Ectodermal cell (in vitro differentiated cells): Measurements from ENCODE around the gene ALPP.
"Not testable (repeated sequence)": the region's sequence is repeated elsewhere in the genome, so short reads cannot be mapped to it uniquely, and the experiment has no call there.

Experiments
- H3K27ac ChIP-seq: 2 replicates; pipeline ENCODE4 v1.7.0; 2013; ENCODE audit warnings: mild to moderate bottlenecking, low read depth, low read length; ENCODE audit not compliant: insufficient read depth, poor library complexity, severe bottlenecking
- H3K27me3 ChIP-seq: 2 replicates; pipeline ENCODE4 v1.7.0; 2013; ENCODE audit warnings: mild to moderate bottlenecking, low read length; ENCODE audit not compliant: insufficient read depth, control insufficient read depth, poor library complexity, severe bottlenecking
- H3K36me3 ChIP-seq: one replicate; pipeline ENCODE4 v1.7.0; 2013; ENCODE audit warnings: low read length; ENCODE audit not compliant: control insufficient read depth, insufficient read depth
- H3K4me1 ChIP-seq: one replicate; pipeline ENCODE4 v1.7.0; 2013; ENCODE audit warnings: low read length; ENCODE audit not compliant: control insufficient read depth, insufficient read depth
- H3K4me3 ChIP-seq: 2 replicates; pipeline ENCODE4 v1.7.0; 2013; ENCODE audit warnings: low read depth, low read length, control low read depth; ENCODE audit not compliant: insufficient read depth
- H3K9me3 ChIP-seq: 2 replicates; pipeline ENCODE4 v1.7.0; 2013; ENCODE audit warnings: mild to moderate bottlenecking, low read length, moderate library complexity; ENCODE audit not compliant: control insufficient read depth
- WGBS, 2 experiments: methylation state at CpG; one replicate each; pipeline ENCODE4 v1.1.7; 2013; ENCODE audit warnings: missing lambda C conversion rate in 2 of 2; 5-methylcytosine and 5-hydroxymethylcytosine counted together

Gene ALPP

DNA sequence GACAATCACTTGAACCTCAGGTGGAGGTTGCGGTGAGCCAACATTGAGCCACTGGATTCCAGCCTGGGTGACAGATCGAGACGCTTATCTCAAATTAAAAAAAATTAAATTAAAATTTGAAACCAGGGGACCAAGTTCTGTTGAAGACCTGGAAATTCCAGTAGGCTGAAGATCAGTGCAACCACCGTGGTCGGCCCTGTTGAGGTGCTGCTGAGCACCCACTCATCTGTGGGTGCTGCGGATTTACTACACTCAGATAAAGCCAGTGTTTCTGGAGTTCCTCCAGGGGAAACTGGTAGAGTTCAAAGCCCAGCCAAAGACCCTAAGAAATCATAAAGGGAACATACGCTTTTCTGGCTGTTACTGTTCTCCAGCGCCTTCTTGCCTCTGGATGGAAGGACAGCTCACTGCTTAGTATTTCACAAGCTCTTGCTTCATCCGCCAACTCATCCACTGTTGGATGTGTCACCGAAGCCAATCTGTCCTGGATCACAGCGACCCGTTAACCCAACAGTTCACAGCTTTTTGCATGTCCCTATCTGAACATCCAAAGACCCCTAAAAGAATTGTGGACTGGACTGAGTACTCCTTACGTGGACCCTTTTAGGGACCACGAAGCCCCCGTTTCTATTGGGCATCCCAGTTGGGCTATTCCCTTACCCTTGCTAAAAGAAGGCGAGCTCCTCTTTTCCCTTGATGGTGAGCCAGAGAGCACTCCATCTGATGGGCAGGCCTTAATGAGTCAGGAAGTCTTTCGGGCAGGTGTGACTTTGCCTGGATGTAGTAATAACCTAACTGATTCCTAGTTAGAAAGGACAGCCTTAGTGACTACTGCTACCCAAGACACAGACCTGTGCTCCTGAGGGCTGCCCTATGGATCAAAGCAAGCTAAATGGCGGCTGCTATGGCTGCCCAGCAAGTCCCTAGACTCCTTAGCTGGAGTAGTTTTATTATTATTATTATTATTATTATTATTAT is 6.0 kb upstream of the ALPP start:
- Histone ChIP-seq H3K4me3 (no peak overlapping the region), H3K27ac (no peak overlapping the region), H3K9me3 (no peaks in the 10 kb centered on the region), H3K27me3 (peaks cover 5% of the 10 kb centered on the region), H3K4me1 (peaks cover 4% of the 10 kb centered on the region), H3K36me3 (no peaks in the 10 kb centered on the region)
- WGBS, 2 experiments, result 95 to 96% methylated on average over 17 to 18 of the region's 18 CpGs

DNA sequence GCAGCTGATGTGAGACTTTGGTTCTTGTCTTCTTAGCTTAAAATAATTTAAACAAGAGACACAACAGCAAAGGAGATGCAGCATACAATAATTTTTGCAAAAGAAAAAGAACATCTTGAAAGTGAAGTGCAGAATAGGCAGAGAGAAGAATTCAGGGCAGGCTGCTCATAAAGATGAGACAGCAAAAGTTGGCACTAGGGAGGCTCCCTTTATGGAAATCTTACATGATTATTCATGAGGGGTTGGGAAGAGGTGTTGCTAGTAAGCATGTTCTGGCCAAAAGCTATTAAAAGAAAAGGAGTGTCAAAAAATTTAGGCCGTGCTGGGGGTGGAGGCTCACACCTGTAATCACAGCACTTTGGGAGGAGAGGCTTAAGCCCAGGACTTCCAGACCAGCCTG is 4.2 kb upstream of the ALPP start:
- no peaks in the 10 kb centered on the region for H3K9me3 ChIP-seq
- H3K27me3 ChIP-seq, result peaks cover 5% of the 10 kb centered on the region
- H3K36me3 ChIP-seq, result no peaks in the 10 kb centered on the region
- peaks cover 4% of the 10 kb centered on the region for H3K4me1 ChIP-seq
- H3K4me3 ChIP-seq, result no peak overlapping the region
- no peak overlapping the region for H3K27ac ChIP-seq
- WGBS, 2 experiments, result 92 to 95% methylated on average over 1 of the region's 1 CpG

DNA sequence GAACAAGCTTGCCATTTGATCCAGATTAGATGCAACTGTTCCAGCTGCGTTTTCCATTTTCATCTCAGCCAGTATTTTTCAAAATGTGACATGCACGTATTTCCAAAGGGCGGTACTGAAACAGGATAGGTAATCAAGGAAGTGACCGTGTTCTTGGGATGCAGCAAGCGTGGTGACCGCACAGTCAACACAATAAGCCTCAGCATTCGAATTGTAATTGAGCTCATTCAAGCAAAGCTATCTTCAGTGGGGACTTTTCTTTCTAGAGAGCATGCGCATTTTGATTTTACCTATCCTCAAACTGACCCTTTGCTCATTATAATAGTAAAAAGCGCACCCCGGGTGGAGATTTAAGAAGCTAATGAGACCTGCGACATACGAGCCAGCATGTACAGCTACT is 3.4 kb upstream of the ALPP start:
- no peaks in the 10 kb centered on the region for H3K36me3 ChIP-seq
- WGBS, 2 experiments, result 39 to 49% methylated on average over 12 of the region's 12 CpGs
- no peak overlapping the region for H3K4me3 ChIP-seq
- no peaks in the 10 kb centered on the region for H3K4me1 ChIP-seq
- H3K9me3 ChIP-seq, result no peaks in the 10 kb centered on the region
- no peak overlapping the region for H3K27ac ChIP-seq
- peaks cover 5% of the 10 kb centered on the region for H3K27me3 ChIP-seq

DNA sequence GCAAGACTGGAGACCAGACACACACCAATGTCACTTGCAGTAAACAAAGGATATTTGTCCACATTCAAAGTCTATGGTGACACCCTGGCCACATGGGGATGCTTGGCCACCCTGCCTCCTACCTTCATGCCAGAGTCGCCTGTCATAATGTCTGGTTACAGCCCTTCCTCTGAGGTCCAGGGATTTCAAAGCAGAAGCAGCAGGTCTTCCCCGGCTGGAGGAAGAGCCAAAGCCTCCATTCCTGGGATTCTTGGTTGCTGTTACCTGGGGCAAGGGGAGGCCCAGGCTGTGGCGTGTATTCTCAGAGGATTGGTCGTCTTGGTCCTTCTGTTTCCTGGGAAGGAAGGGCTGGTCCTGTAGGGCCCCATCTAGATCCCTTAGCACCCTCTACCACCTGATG is 2.3 kb upstream of the ALPP start:
- H3K27me3 ChIP-seq, result peaks cover 5% of the 10 kb centered on the region

DNA sequence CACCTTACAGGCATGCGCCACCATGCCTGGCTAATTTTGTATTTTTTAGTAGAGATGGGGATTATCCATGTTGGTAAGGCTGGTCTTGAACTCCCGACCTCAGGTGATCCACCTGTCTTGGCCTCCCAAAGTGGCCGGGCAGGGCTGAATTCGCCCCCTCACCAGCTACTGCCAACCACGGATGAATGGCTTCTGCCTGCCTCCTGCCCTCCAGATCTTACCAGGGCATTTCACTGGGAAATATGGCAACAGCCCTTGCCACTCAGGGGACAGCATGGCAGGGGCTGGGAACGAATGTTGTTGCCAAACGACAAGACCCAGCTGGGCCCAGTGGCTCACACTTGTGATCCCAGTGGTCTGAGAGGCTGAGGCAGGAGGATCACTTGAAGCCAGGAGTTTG is 1.8 kb upstream of the ALPP start:
- Histone ChIP-seq H3K27me3 (peaks cover 5% of the 10 kb centered on the region), H3K4me1 (no peaks in the 10 kb centered on the region), H3K4me3 (no peak overlapping the region), H3K27ac (no peak overlapping the region), H3K36me3 (no peaks in the 10 kb centered on the region), H3K9me3 (no peaks in the 10 kb centered on the region)
- WGBS, 2 experiments, result 92 to 94% methylated on average over 7 of the region's 7 CpGs

More for the DNA sequence above, 2.3 kb upstream of the ALPP start:
- no peak overlapping the region for H3K27ac ChIP-seq
- H3K4me1 ChIP-seq, result no peaks in the 10 kb centered on the region
- H3K9me3 ChIP-seq, result no peaks in the 10 kb centered on the region
- no peaks in the 10 kb centered on the region for H3K36me3 ChIP-seq
- WGBS, 2 experiments, result 91 to 93% methylated on average over 4 of the region's 4 CpGs
- no peak overlapping the region for H3K4me3 ChIP-seq

DNA sequence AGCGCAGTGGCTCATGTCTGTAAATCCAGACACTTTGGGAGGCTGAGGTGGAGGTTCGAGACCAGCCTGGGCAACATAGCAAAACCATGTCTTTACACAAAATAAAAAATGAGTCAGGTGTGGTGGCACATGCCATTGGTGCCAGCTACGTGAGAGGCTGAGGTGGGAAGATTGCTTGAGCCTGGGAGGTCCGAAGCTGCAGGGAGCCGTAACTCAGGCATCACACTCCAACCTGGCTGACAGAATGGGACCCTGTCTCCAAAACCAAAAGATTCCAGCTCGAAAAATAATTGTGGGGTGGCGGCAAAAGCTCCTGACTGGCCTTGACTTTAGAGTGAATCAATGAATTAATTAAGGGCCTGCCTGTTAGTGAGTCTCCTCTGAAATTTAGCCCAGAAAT is 1.2 kb upstream of the ALPP start:
- Histone ChIP-seq H3K9me3 (no peaks in the 10 kb centered on the region), H3K27ac (no peak overlapping the region), H3K4me3 (no peak overlapping the region), H3K4me1 (no peaks in the 10 kb centered on the region), H3K27me3 (peaks cover 9% of the 10 kb centered on the region), H3K36me3 (no peaks in the 10 kb centered on the region)
- WGBS, 2 experiments, result 89 to 95% methylated on average over 6 to 7 of the region's 7 CpGs

DNA sequence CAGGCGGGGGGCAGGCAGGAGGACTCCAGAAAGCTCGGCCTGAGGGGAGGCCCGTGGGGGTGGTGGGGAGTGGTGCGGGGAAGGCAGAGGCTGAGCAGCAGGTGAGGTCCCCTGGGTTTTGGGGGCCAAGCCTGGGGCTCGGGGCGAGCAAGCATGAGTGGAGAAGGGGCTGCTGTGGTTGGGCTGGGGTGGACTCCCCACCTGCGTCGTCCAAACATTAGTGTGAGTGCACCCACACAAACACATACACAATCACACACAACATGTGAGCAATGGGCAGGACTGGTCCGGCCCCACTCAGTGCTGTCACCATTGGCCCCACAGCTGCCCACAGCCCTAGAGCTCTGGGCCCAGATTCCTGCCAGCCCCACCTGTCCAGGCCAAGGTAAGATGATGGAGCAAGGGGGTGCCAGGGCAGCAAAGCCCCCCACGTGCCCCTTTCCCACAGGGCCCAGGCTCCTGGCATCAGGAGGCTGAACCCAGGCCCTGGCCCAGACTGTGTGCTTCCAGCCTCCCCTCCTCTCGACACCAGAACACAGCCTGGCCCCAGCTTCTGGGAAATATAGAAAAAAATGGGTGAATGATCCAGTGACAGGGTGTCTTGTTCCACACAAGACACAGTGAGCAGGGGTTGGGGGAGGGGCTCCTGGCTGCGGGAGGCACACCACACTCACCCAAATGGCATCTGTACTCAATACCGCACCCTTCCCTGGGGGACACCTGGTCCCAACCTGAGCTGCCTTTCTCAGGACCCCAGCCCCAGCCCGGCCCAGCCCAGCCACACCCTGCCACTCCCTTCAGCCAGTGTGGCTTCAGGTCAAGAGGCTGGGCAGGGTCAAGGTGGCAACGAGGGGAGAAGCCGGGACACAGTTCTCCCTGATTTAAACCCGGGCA is 463 bp upstream of the ALPP start:
- Histone ChIP-seq H3K9me3 (no peaks in the 10 kb centered on the region), H3K4me1 (no peaks in the 10 kb centered on the region), H3K27me3 (peaks cover 14% of the 10 kb centered on the region), H3K36me3 (no peaks in the 10 kb centered on the region), H3K27ac (no peak overlapping the region), H3K4me3 (no peak overlapping the region)
- 87 to 88% methylated on average over 17 of the region's 17 CpGs for WGBS, 2 experiments

DNA sequence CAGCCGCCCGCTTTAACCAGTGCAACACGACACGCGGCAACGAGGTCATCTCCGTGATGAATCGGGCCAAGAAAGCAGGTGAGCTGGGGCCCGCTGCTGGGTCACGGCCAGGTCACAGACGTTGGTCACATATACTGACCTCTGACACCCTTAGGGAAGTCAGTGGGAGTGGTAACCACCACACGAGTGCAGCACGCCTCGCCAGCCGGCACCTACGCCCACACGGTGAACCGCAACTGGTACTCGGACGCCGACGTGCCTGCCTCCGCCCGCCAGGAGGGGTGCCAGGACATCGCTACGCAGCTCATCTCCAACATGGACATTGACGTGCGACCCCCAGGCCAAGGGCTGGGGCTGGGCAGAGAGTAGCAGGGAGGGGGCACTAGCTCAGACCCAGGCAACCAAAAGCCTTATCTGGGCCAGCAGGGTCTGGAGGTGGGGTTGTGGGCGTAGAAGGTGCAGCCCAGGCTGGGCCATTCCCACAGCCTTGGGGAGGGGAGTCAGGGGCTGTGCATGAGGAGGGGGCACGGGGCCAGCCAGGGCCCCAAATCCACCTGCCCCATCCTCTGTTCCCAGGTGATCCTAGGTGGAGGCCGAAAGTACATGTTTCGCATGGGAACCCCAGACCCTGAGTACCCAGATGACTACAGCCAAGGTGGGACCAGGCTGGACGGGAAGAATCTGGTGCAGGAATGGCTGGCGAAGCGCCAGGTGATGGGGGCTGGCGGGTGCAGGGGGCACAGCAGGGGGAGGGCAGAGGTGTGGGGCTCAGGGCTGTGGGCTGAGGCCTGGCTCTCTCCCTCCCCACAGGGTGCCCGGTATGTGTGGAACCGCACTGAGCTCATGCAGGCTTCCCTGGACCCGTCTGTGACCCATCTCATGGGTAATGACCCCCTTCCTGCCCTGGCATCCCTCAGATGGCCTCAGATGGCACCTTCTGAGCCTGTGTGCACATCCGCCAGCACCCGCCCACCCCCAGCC is 1.3 kb downstream of the ALPP start:
- 90 to 92% methylated on average over 41 of the region's 41 CpGs for WGBS, 2 experiments
- H3K36me3 ChIP-seq, result not testable (repeated sequence)
- peaks cover 23% of the 10 kb centered on the region for H3K27me3 ChIP-seq

DNA sequence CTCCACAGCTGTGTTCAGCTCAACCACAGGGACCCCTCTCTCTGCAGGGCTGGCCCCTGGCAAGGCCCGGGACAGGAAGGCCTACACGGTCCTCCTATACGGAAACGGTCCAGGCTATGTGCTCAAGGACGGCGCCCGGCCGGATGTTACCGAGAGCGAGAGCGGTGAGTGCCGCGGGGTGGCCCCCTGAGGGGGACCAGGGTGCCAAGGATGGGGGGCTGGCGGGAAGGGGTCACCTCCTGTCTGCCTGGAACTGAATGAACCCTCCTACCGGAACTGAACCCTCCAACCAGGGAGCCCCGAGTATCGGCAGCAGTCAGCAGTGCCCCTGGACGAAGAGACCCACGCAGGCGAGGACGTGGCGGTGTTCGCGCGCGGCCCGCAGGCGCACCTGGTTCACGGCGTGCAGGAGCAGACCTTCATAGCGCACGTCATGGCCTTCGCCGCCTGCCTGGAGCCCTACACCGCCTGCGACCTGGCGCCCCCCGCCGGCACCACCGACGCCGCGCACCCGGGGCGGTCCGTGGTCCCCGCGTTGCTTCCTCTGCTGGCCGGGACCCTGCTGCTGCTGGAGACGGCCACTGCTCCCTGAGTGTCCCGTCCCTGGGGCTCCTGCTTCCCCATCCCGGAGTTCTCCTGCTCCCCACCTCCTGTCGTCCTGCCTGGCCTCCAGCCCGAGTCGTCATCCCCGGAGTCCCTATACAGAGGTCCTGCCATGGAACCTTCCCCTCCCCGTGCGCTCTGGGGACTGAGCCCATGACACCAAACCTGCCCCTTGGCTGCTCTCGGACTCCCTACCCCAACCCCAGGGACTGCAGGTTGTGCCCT is 2.9 kb downstream of the ALPP start:
- H3K4me3 ChIP-seq, H3K4me1 ChIP-seq, H3K27ac ChIP-seq, H3K36me3 ChIP-seq, H3K9me3 ChIP-seq: not testable (repeated sequence)
- 89 to 92% methylated on average over 57 to 59 of the region's 59 CpGs for WGBS, 2 experiments
- peaks cover 36% of the 10 kb centered on the region for H3K27me3 ChIP-seq

More for the DNA sequence above, 1.3 kb downstream of the ALPP start:
- not testable (repeated sequence) for H3K9me3 ChIP-seq, H3K4me1 ChIP-seq, H3K4me3 ChIP-seq, H3K27ac ChIP-seq
